GM12872 (cell line): ENCODE measurements around the gene NADK2.

Experiments used
- TF ChIP-seq, protein P1 (sequence below): IDR thresholded peaks from 3 replicates; pipeline ENCODE4 v1.5.1; 2011; ENCODE audit warnings: low read depth, mild to moderate bottlenecking, low read length, moderate library complexity; ENCODE audit not compliant: insufficient read depth

The NADK2 gene

DNA sequence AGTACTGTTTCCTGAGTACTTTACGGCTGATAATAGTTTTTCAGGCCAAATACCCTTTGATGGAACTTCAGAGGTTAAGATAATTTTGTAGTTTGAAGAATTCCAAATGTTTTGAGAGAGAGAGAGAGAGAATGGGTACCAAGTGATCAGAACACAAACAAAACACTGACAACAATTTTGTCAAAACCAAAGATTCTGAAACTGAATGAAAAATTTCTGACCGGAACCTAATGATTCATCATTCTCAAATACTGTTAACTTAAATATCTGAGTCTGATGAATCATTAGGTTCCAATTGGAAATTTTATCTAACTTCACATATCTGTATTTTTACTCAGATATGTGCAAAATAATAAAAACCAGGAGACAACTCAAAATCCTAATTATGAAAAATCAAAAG, 94.0 kb downstream of the NADK2 start:
- TF ChIP-seq, protein P1, sequence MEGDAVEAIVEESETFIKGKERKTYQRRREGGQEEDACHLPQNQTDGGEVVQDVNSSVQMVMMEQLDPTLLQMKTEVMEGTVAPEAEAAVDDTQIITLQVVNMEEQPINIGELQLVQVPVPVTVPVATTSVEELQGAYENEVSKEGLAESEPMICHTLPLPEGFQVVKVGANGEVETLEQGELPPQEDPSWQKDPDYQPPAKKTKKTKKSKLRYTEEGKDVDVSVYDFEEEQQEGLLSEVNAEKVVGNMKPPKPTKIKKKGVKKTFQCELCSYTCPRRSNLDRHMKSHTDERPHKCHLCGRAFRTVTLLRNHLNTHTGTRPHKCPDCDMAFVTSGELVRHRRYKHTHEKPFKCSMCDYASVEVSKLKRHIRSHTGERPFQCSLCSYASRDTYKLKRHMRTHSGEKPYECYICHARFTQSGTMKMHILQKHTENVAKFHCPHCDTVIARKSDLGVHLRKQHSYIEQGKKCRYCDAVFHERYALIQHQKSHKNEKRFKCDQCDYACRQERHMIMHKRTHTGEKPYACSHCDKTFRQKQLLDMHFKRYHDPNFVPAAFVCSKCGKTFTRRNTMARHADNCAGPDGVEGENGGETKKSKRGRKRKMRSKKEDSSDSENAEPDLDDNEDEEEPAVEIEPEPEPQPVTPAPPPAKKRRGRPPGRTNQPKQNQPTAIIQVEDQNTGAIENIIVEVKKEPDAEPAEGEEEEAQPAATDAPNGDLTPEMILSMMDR = no peak

DNA sequence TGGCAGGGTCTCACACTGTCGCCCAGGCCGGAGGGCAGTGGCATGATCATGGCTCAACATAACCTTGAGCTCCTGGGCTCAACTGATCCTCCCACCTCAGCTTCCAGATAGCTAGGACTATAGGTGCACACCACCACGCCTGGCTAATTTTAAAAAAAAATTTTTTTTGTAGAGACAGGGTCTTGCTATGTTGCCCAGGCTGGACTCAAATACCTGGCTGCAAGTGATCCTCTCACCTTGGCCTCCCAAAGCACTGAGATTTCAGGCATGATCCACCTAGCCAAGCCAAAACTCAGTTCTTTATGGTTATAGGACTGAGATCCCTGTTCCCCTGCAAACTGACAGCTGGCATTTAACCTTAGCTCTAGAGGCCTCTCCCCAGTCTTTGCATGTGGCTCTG, 95.3 kb downstream of the NADK2 start:
- TF ChIP-seq, protein P1 = no peak

DNA sequence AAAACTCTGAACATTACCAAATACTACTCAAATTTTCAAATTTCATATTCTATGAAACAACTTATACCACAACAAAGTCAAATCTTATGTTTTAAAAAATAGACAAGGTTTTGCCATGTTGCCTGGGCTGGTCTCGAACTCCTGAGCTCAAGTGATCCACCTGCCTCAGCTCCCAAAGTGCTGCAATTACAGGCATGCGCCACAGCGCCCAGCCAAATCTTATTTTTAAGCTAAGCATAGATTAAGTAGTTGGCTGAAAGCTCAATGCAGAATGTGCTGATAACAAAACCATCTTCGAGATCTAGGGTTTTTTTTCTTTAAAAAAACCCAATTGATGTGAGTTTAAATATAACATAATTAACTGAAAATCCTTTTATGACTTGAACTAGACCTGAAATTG, 96.4 kb downstream of the NADK2 start:
- TF ChIP-seq, protein P1 = no peak
